Measurements from ENCODE around the gene CSNK1A1L. TPM values are rescaled to one million over a fixed set of nuclear protein-coding genes. Genes with fewer than 3 reads are reported as not detected.

The CSNK1A1L gene
- total and polyA plus RNA-seq, 2 donors (not counting 3 experiments of a cell fraction or from before 2014, with no cell fraction given) = not detected

DNA sequence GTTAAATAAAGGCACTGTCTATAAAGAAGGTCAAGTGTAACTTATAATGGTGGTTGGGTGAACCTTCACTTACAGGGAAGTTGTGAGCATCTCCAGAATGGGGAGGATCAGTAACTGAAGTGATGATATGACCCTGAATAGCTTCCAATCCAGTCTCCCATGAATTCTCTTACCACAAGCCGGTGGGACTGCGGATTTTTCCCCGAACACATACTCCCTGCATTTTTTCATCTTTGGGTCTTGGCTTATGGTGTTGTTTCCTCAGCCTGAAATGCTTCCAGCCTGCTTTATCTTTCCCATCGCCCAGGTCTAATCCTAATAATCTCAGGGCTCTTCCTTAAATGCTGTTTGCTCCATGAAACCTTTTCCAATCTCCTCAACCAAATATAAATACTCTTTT lies 2.0 kb upstream of the CSNK1A1L start:
- H3K4me2 ChIP-seq (ENCODE audit: insufficient read depth, low read length) = no peak overlapping the region
- no TSS peak for BruUV-seq (replicated peaks)
- H3K9me1 ChIP-seq (replicated peaks; ENCODE audit: control insufficient read depth, extremely low read depth, insufficient read depth, low read length) = no peaks in the 10 kb centered on the region
- no peaks in the 10 kb centered on the region for H3K79me2 ChIP-seq (ENCODE audit: control insufficient read depth, insufficient read depth, low read length)
- no peak overlapping the region for H3K27ac ChIP-seq (ENCODE audit: insufficient read depth, low read depth, low read length)
- ChIA-PET CTCF (interaction anchor here (0.9 to 10.0 kb wide), 3 partner anchors 13 to 494 kb away, joined by 4 to 102 read pairs (median 11); partner anchors contain the start of gene POSTN), POLR2A (no interaction called here)
- no peak overlapping the region for H2AFZ ChIP-seq (ENCODE audit: low read depth, low read length)
- no peaks in the 10 kb centered on the region for H4K20me1 ChIP-seq (replicated peaks; ENCODE audit: control insufficient read depth, extremely low read depth, insufficient read depth, low read length)
- peaks cover 0 to 2% of the 10 kb centered on the region in 2 experiments for H3K27me3 ChIP-seq (ENCODE audit: control insufficient read depth in 2 of 2, insufficient read depth in 2 of 2, low read length in 2 of 2)
- intact Hi-C loops (cut with micrococcal nuclease) = loop anchor here (5.0 to 10.0 kb wide), 2 partner anchors 360 to 937 kb away; no protein-coding TSS in a partner anchor
- H3K4me3 ChIP-seq (replicated peaks in 1 of 3; ENCODE audit: insufficient read depth in 1 of 3, low read depth in 1 of 3, low read length in 3 of 3) = no peak overlapping the region
- no peaks in the 10 kb centered on the region for H3K36me3 ChIP-seq (ENCODE audit: control insufficient read depth in 2 of 2, extremely low read depth in 1 of 2, insufficient read depth in 2 of 2, low read length in 2 of 2)
- H3K9me3 ChIP-seq (replicated peaks; ENCODE audit: control insufficient read depth, insufficient read depth, low read length) = no peaks in the 10 kb centered on the region
- no peak overlapping the region for H3K9ac ChIP-seq (replicated peaks; ENCODE audit: extremely low read depth, insufficient read depth, low read length)
- dilution Hi-C loops (cut with MboI; ENCODE audit: extremely low pct_ligation_motif_present, low sequenced_read_pairs) = no loop called here
- H3K4me1 ChIP-seq (ENCODE audit: control insufficient read depth, extremely low read depth, insufficient read depth, low read length) = no peaks in the 10 kb centered on the region
- no peak for FAIRE-seq
- no peak for DNase-seq (ENCODE audit: low read depth, low spot score)
- TF ChIP-seq POLR2AphosphoS5 (IDR thresholded peaks at IDR 0.05; ENCODE audit: insufficient read depth, low read depth, low read length) (no peak), FOS (IDR thresholded peaks at IDR 0.05; ENCODE audit: borderline replicate concordance, insufficient read depth, low read length) (no peak), JUN (IDR thresholded peaks at IDR 0.05; ENCODE audit: borderline replicate concordance, insufficient read depth, insufficient read length, low read depth) (no peak), POLR2A (IDR thresholded peaks at IDR 0.05; ENCODE audit: low read depth, low read length) (no peak), MYC (IDR thresholded peaks at IDR 0.05; ENCODE audit: low read depth, low read length) (no peak), GATA2 (IDR thresholded peaks at IDR 0.05; ENCODE audit: insufficient read depth, insufficient read length, low read depth, low read length) (no peak), EZH2 (IDR thresholded peaks at IDR 0.05; ENCODE audit: borderline replicate concordance, low read depth, low read length, severe bottlenecking) (no peak)
- TF ChIP-seq, protein P1, sequence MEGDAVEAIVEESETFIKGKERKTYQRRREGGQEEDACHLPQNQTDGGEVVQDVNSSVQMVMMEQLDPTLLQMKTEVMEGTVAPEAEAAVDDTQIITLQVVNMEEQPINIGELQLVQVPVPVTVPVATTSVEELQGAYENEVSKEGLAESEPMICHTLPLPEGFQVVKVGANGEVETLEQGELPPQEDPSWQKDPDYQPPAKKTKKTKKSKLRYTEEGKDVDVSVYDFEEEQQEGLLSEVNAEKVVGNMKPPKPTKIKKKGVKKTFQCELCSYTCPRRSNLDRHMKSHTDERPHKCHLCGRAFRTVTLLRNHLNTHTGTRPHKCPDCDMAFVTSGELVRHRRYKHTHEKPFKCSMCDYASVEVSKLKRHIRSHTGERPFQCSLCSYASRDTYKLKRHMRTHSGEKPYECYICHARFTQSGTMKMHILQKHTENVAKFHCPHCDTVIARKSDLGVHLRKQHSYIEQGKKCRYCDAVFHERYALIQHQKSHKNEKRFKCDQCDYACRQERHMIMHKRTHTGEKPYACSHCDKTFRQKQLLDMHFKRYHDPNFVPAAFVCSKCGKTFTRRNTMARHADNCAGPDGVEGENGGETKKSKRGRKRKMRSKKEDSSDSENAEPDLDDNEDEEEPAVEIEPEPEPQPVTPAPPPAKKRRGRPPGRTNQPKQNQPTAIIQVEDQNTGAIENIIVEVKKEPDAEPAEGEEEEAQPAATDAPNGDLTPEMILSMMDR (IDR thresholded peaks at IDR 0.05; ENCODE audit: extremely low read depth in 1 of 2, insufficient read depth in 1 of 2, low read depth in 1 of 2, low read length in 2 of 2) = no peak
- TF ChIP-seq, protein P2, sequence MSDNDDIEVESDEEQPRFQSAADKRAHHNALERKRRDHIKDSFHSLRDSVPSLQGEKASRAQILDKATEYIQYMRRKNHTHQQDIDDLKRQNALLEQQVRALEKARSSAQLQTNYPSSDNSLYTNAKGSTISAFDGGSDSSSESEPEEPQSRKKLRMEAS (IDR thresholded peaks at IDR 0.05; ENCODE audit: insufficient read depth, insufficient read length) = no peak

Measured in endothelial cell of umbilical vein (primary cell).